Suprapubic skin (tissue), 4 donors: Measurements from ENCODE around the gene NKX6-1. TPM values are rescaled to one million over a fixed set of nuclear protein-coding genes. Genes with fewer than 3 reads are reported as not detected.

Experiments
- DNase-seq, 2 donors: peaks; one replicate each; pipeline ENCODE4 v3.0.0-alpha.2; 2019; ENCODE audit warnings: low spot score in 2 of 2
- H3K27ac ChIP-seq: fragments of 200-600 bp; sonication (generic); one replicate; pipeline ENCODE4 v1.5.1; 2019
- H3K27me3 ChIP-seq: fragments of 200-600 bp; sonication (generic); one replicate; pipeline ENCODE4 v1.5.1; 2019
- H3K36me3 ChIP-seq: fragments of 200-600 bp; sonication (generic); one replicate; pipeline ENCODE4 v1.5.1; 2019
- H3K4me1 ChIP-seq: fragments of 200-600 bp; sonication (generic); one replicate; pipeline ENCODE4 v1.5.1; 2019
- H3K4me3 ChIP-seq: fragments of 200-600 bp; sonication (generic); one replicate; pipeline ENCODE4 v1.5.1; 2019; ENCODE audit warnings: mild to moderate bottlenecking
- H3K9me3 ChIP-seq: fragments of 200-600 bp; sonication (generic); one replicate; pipeline ENCODE4 v1.5.1; 2019
- CTCF ChIP-seq, 2 donors: fragments of 200-600 bp in 1 of 2; fragments of 450-650 bp in 1 of 2; sonication (generic) in 1 of 2; IDR thresholded peaks; one replicate each; pipeline ENCODE4 v1.5.1; 2016 to 2019; ENCODE audit warnings: antibody characterized with exemption in 2 of 2, mild to moderate bottlenecking in 1 of 2, moderate library complexity in 1 of 2
- EP300 ChIP-seq: sonication (generic); formaldehyde crosslinking; IDR thresholded peaks from one replicate; pipeline ENCODE4 v1.6.1; 2017; ENCODE audit warnings: antibody characterized with exemption
- POLR2A ChIP-seq, 2 donors: fragments of 450-650 bp; IDR thresholded peaks; one replicate each; pipeline ENCODE4 v1.6.1; 2017; ENCODE audit warnings: antibody characterized with exemption in 2 of 2, mild to moderate bottlenecking in 2 of 2, moderate library complexity in 2 of 2
- POLR2AphosphoS5 ChIP-seq, 3 donors: sonication (generic); formaldehyde crosslinking; IDR thresholded peaks; one replicate each; pipeline ENCODE4 v1.6.1; 2017; ENCODE audit warnings: antibody characterized with exemption in 3 of 3
- WGBS: methylation state at CpG from one replicate; pipeline ENCODE4 v1.1.5; 2018; 5-methylcytosine and 5-hydroxymethylcytosine counted together
- total RNA-seq, 4 donors: library from RNA; depleted of rRNA; stranded (reverse); fragments of >200 nt; gene quantifications; one replicate each; pipeline ENCODE4 v1.1.0, GENCODE V29; 2016

NKX6-1 gene
- total RNA-seq, 4 donors from 2014 or later = not detected

GRCh38 chr4:84502955-84503373, 3.9 kb upstream of the NKX6-1 start:
- no peaks in the 10 kb centered on the region for H3K9me3 ChIP-seq
- 21% methylated on average over 18 of the region's 18 CpGs for WGBS
- H3K27ac ChIP-seq = no peak overlapping the region

GRCh38 chr4:84502333-84502954, 3.4 kb upstream of the NKX6-1 start:
- Histone ChIP-seq H3K4me3 (no peak overlapping the region), H3K27me3 (peaks cover 100% of the 10 kb centered on the region), H3K9me3 (no peaks in the 10 kb centered on the region), H3K4me1 (peaks cover 31% of the 10 kb centered on the region), H3K36me3 (no peaks in the 10 kb centered on the region), H3K27ac (no peak overlapping the region)
- no peak for DNase-seq
- TF ChIP-seq EP300 (no peak), CTCF (IDR thresholded peaks at IDR 0.05) (no peak), POLR2AphosphoS5 (IDR thresholded peaks at IDR 0.05) (no peak), POLR2A (IDR thresholded peaks at IDR 0.05) (no peak)
- WGBS = 25% methylated on average over 14 of the region's 14 CpGs

More at GRCh38 chr4:84502955-84503373, 3.9 kb upstream of the NKX6-1 start:
- TF ChIP-seq POLR2AphosphoS5 (IDR thresholded peaks at IDR 0.05) (no peak), EP300 (no peak), POLR2A (IDR thresholded peaks at IDR 0.05) (no peak), CTCF (IDR thresholded peaks at IDR 0.05) (no peak)
- no peak for DNase-seq
- H3K4me1 ChIP-seq = peaks cover 25% of the 10 kb centered on the region
- peaks cover 100% of the 10 kb centered on the region for H3K27me3 ChIP-seq
- H3K36me3 ChIP-seq = no peaks in the 10 kb centered on the region
- no peak overlapping the region for H3K4me3 ChIP-seq

- Histone ChIP-seq H3K4me1 (peaks cover 37% of the 10 kb centered on the region), H3K36me3 (no peaks in the 10 kb centered on the region), H3K27me3 (peaks cover 100% of the 10 kb centered on the region), H3K9me3 (no peaks in the 10 kb centered on the region), H3K4me3 (no peak overlapping the region), H3K27ac (no peak overlapping the region)
- no peak for DNase-seq
- WGBS = 7% methylated on average over 30 of the region's 33 CpGs
- no peak for TF ChIP-seq POLR2AphosphoS5 (IDR thresholded peaks at IDR 0.05)
- TF ChIP-seq EP300 = no peak
- TF ChIP-seq POLR2A (IDR thresholded peaks at IDR 0.05) = no peak
- no peak for TF ChIP-seq CTCF (IDR thresholded peaks at IDR 0.05)
These were observed 2.7 kb upstream of the NKX6-1 start for GRCh38 chr4:84501721-84502267.

- 16% methylated on average over 10 of the region's 10 CpGs for WGBS
- Histone ChIP-seq H3K36me3 (no peaks in the 10 kb centered on the region), H3K9me3 (no peaks in the 10 kb centered on the region), H3K27ac (no peak overlapping the region), H3K4me3 (no peak overlapping the region), H3K4me1 (peaks cover 44% of the 10 kb centered on the region), H3K27me3 (peaks cover 100% of the 10 kb centered on the region)
- no peak for TF ChIP-seq EP300
- no peak for TF ChIP-seq POLR2A (IDR thresholded peaks at IDR 0.05)
- TF ChIP-seq CTCF (IDR thresholded peaks at IDR 0.05) = no peak
- no peak for TF ChIP-seq POLR2AphosphoS5 (IDR thresholded peaks at IDR 0.05)
- no peak for DNase-seq
These were observed 2.1 kb upstream of the NKX6-1 start for GRCh38 chr4:84501202-84501503.

- no peaks in the 10 kb centered on the region for H3K9me3 ChIP-seq
- peaks cover 47% of the 10 kb centered on the region for H3K4me1 ChIP-seq
- H3K27ac ChIP-seq = no peak overlapping the region
- TF ChIP-seq EP300 = no peak
- no peak for TF ChIP-seq CTCF (IDR thresholded peaks at IDR 0.05)
- no peak for TF ChIP-seq POLR2A (IDR thresholded peaks at IDR 0.05)
- no peak for TF ChIP-seq POLR2AphosphoS5 (IDR thresholded peaks at IDR 0.05)
- H3K36me3 ChIP-seq = no peaks in the 10 kb centered on the region
- peaks cover 100% of the 10 kb centered on the region for H3K27me3 ChIP-seq
- 19% methylated on average over 22 of the region's 22 CpGs for WGBS
- no peak for DNase-seq
- no peak overlapping the region for H3K4me3 ChIP-seq
These were observed 1.5 kb upstream of the NKX6-1 start for GRCh38 chr4:84500386-84501201.
